Bronchial epithelial cell (primary cell): Measurements from ENCODE around the gene SNTG2. TPM values are rescaled to one million over a fixed set of nuclear protein-coding genes. Genes with fewer than 3 reads are reported as not detected.
"Not testable (repeated sequence)": the region's sequence is repeated elsewhere in the genome, so short reads cannot be mapped to it uniquely, and the experiment has no call there.

ENCODE experiments used
- DNase-seq: peaks from one replicate; pipeline ENCODE4 v3.0.0-alpha.2; 2010; ENCODE audit warnings: low read depth
- FAIRE-seq: peaks from 2 replicates; lab custom pipeline; 2011; peaks lifted over from hg19 to GRCh38; lab: Jason Lieb, UNC
- H3K27me3 ChIP-seq: 2 replicates; pipeline ENCODE4 v1.5.1; 2011; ENCODE audit warnings: low read length; ENCODE audit not compliant: control insufficient read depth, insufficient read depth
- H3K36me3 ChIP-seq: 2 replicates; pipeline ENCODE4 v1.5.1; 2011; ENCODE audit warnings: low read length; ENCODE audit not compliant: control insufficient read depth, insufficient read depth
- H3K4me3 ChIP-seq: 2 replicates; pipeline ENCODE4 v1.5.1; 2011; ENCODE audit warnings: mild to moderate bottlenecking, low read depth, low read length, control low read depth
- total RNA-seq: library from RNA; depleted of rRNA; stranded (reverse); fragments of >200 nt; gene quantifications from 2 replicates; pipeline ENCODE4 v1.2.1, GENCODE V29; 2014
- TF ChIP-seq, protein P1 (sequence below): IDR thresholded peaks from 2 replicates; pipeline ENCODE4 v1.5.1; 2011; ENCODE audit warnings: mild to moderate bottlenecking, moderate library complexity, low read length, control low read depth, inconsistent platforms; ENCODE audit not compliant: insufficient read depth, severe bottlenecking

Gene SNTG2
- total RNA-seq, 1 donor from 2014 or later, result not detected

DNA sequence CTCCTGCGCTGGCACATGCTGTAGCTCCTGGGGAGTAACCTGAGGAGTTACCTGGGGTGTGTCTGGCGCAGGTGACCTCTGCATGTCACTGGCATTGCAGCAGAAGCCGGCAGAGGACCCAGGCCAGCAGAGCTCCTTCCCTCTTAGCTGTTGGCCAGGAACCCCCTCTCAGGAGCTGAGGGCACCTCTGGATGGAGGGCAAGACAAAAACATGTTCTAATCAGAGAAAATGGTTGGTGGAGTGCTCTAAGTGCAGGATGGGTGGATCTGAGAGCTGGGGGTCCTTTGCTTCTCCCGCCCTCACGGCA lies 44.9 kb upstream of the SNTG2 start:
- H3K4me3 ChIP-seq, result no peak overlapping the region
- TF ChIP-seq, protein P1, sequence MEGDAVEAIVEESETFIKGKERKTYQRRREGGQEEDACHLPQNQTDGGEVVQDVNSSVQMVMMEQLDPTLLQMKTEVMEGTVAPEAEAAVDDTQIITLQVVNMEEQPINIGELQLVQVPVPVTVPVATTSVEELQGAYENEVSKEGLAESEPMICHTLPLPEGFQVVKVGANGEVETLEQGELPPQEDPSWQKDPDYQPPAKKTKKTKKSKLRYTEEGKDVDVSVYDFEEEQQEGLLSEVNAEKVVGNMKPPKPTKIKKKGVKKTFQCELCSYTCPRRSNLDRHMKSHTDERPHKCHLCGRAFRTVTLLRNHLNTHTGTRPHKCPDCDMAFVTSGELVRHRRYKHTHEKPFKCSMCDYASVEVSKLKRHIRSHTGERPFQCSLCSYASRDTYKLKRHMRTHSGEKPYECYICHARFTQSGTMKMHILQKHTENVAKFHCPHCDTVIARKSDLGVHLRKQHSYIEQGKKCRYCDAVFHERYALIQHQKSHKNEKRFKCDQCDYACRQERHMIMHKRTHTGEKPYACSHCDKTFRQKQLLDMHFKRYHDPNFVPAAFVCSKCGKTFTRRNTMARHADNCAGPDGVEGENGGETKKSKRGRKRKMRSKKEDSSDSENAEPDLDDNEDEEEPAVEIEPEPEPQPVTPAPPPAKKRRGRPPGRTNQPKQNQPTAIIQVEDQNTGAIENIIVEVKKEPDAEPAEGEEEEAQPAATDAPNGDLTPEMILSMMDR, result no peak
- no peaks in the 10 kb centered on the region for H3K27me3 ChIP-seq
- FAIRE-seq (no peak), DNase-seq (no peak)
- H3K36me3 ChIP-seq, result no peaks in the 10 kb centered on the region

DNA sequence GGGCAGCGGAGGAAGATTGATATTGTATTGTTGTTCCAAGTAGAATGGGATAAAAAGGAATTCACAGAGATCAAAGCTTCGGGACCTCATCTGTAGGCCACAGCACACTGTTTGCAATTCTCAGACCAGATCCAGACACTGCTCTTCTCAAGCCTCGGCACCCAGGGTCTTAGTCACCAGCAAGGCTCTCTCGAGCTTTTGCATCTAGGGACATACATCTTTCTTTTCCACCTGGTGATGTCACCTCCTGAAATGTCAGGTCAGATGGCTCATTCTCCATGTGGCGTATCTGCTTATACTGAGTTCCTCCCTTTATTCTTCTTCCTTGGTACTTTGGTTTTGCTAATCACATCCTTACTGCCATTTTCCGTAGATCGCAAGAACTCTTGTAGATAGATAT lies 42.9 kb upstream of the SNTG2 start:
- H3K36me3 ChIP-seq, result no peaks in the 10 kb centered on the region
- FAIRE-seq (no peak), DNase-seq (no peak)
- H3K27me3 ChIP-seq, result no peaks in the 10 kb centered on the region
- no peak overlapping the region for H3K4me3 ChIP-seq
- TF ChIP-seq, protein P1, result no peak

DNA sequence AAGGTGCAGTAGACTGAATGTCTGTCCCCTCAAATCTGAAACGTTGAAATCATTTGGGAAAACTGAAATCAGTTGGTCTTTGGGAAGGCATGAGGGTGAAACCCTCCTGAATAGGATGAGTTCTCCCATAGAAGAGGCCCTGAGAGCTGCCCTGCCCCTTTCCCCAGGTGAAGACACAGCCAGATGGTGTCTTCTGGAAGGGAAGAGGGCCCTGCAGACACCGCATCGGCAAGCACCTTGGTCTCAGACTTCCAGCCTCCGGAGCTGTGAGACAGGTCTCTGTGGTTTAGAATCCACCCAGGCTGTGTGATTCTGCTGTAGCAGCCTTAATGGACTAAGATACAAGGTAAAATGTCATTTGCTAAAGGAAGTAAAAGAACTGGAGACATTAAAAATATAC lies 42.1 kb upstream of the SNTG2 start:
- TF ChIP-seq, protein P1, result no peak
- no peak for DNase-seq
- no peak for FAIRE-seq
- no peak overlapping the region for H3K4me3 ChIP-seq
- no peaks in the 10 kb centered on the region for H3K36me3 ChIP-seq
- H3K27me3 ChIP-seq, result no peaks in the 10 kb centered on the region

DNA sequence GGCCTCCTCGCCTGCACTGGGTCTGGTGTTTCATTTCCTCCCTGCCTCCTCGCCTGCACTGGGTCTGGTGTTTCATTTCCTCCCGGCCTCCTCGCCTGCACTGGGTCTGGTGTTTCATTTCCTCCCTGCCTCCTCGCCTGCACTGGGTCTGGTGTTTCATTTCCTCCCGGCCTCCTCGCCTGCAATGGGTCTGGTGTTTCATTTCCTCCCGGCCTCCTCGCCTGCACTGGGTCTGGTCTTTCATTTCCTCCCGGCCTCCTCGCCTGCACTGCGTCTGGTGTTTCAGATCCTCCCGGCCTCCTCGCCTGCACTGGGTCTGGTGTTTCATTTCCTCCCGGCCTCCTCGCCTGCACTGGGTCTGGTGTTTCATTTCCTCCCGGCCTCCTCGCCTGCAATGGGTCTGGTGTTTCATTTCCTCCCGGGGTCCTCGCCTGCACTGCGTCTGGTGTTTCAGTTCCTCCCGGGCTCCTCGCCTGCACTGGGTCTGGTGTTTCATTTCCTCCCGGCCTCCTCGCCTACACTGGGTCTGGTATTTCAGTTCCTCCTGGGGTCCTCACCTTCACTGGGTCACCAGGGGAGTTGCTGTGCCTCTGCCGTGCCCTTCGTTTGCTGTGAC lies 40.8 kb upstream of the SNTG2 start:
- H3K4me3 ChIP-seq, result not testable (repeated sequence)

DNA sequence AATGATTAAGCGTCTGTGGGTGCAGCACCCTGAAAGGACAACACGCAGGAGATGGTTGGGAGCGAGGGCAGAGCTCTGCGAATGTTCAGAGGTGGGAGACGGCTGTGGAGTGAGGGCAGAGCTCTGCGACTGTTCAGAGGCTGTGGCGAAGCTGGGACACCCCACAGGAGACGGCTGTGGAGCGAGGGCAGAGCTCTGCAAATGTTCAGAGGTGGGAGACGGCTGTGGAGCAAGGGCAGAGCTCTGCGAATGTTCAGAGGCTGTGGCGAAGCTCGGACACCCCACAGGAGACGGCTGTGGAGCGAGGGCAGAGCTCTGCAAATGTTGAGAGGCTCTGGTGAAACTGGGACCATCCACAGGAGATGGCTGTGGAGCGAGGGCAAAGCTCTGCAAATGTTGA lies 40.0 kb upstream of the SNTG2 start:
- H3K27me3 ChIP-seq, result no peaks in the 10 kb centered on the region
- TF ChIP-seq, protein P1, result no peak
- no peaks in the 10 kb centered on the region for H3K36me3 ChIP-seq
- DNase-seq, result no peak
- no peak overlapping the region for H3K4me3 ChIP-seq
- FAIRE-seq, result no peak

More for the DNA sequence above, 40.8 kb upstream of the SNTG2 start:
- H3K27me3 ChIP-seq, DNase-seq, H3K36me3 ChIP-seq: not testable (repeated sequence)
- peak; percentile 97 for FAIRE-seq

DNA sequence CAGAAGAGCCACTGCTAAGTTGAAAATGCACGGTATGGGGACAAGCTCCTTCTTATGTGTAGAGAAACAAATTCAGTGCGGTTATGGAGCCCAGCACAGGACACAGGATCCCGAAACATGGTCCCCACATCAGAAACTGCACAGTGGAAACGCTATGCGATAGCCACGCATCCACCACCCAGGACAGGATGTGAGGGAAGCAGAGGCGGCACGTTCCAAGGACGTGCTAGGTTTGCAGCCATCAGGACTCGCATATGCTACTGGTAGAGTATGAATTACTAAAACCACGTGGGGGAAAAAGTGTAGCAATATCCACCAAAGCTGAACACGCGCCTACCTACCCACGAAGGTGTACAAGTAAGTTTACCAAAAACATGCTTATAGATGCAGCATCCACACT lies 34.7 kb upstream of the SNTG2 start:
- TF ChIP-seq, protein P1, result no peak
- DNase-seq (no peak), FAIRE-seq (no peak)
- Histone ChIP-seq H3K4me3 (no peak overlapping the region), H3K36me3 (no peaks in the 10 kb centered on the region), H3K27me3 (no peaks in the 10 kb centered on the region)
